HG03103 (cell line): Measurements from ENCODE around the gene RCAN1.
"Not testable (repeated sequence)": the region's sequence is repeated elsewhere in the genome, so short reads cannot be mapped to it uniquely, and the experiment has no call there.

Experiments used
- ATAC-seq: cut with Tn5 transposase; IDR thresholded peaks from one replicate; pipeline ENCODE4 v1.9.1; 2021; ENCODE audit warnings: low read depth; ENCODE audit not compliant: unreplicated experiment

RCAN1 gene

GRCh38 chr21:34571994-34572393, 42.9 kb downstream of the RCAN1 start:
- no peak for ATAC-seq

- ATAC-seq: no peak
These were observed 44.6 kb downstream of the RCAN1 start for GRCh38 chr21:34570313-34570712.

GRCh38 chr21:34569381-34569979, 45.4 kb downstream of the RCAN1 start:
- ATAC-seq: no peak

- ATAC-seq: not testable (repeated sequence)
These were observed 46.1 kb downstream of the RCAN1 start for GRCh38 chr21:34568801-34569200.

GRCh38 chr21:34567604-34568155, 47.2 kb downstream of the RCAN1 start:
- ATAC-seq: no peak

- ATAC-seq: no peak
These were observed 49.7 kb downstream of the RCAN1 start for GRCh38 chr21:34565238-34565637.

GRCh38 chr21:34563370-34563769, 51.5 kb downstream of the RCAN1 start:
- ATAC-seq: not testable (repeated sequence)

GRCh38 chr21:34561806-34562205, 53.1 kb downstream of the RCAN1 start:
- no peak for ATAC-seq

- no peak for ATAC-seq
These were observed 54.3 kb downstream of the RCAN1 start for GRCh38 chr21:34560609-34561008.

GRCh38 chr21:34560021-34560420, 54.9 kb downstream of the RCAN1 start:
- no peak for ATAC-seq

GRCh38 chr21:34559089-34559631, 55.8 kb downstream of the RCAN1 start:
- no peak for ATAC-seq

GRCh38 chr21:34558166-34558565, 56.7 kb downstream of the RCAN1 start:
- ATAC-seq: no peak

- ATAC-seq: no peak
These were observed 57.7 kb downstream of the RCAN1 start for GRCh38 chr21:34557261-34557660.

- ATAC-seq: not testable (repeated sequence)
These were observed 60.2 kb downstream of the RCAN1 start for GRCh38 chr21:34554670-34555069.

- no peak for ATAC-seq
These were observed 60.7 kb downstream of the RCAN1 start for GRCh38 chr21:34554227-34554626.

GRCh38 chr21:34553151-34553952, 61.6 kb downstream of the RCAN1 start:
- ATAC-seq: no peak

- no peak for ATAC-seq
These were observed 62.4 kb downstream of the RCAN1 start for GRCh38 chr21:34552360-34553098.

- ATAC-seq: no peak
These were observed 64.6 kb downstream of the RCAN1 start for GRCh38 chr21:34550182-34550799.

GRCh38 chr21:34548781-34549376, 66.0 kb downstream of the RCAN1 start:
- no peak for ATAC-seq

- ATAC-seq: no peak
These were observed 68.4 kb downstream of the RCAN1 start for GRCh38 chr21:34546542-34546941.
